Endometrial microvascular endothelial cells (primary cell): ENCODE measurements around the gene TMEM201. TPM values are rescaled to one million over a fixed set of nuclear protein-coding genes. Genes with fewer than 3 reads are reported as not detected.

Source experiments
- in situ Hi-C: cut with HindIII; loops from 2 replicates; pipeline ENCODE4 v1.10.0; 2017; ENCODE audit warnings: low sequenced_read_pairs, low pct_unique_long_range_greater_than_20kb; ENCODE audit errors: inconsistent ontology term
- total RNA-seq: library from RNA; depleted of rRNA; stranded (reverse); fragments of >200 nt; gene quantifications from one replicate; pipeline ENCODE4 v1.2.3, GENCODE V29; 2015; ENCODE audit errors: inconsistent ontology term

The TMEM201 gene
- total RNA-seq, 1 donor from 2014 or later = 19.0 TPM

- in situ Hi-C loops = no loop called here
Measured at GRCh38 chr1:9643351-9644256, 54.9 kb downstream of the TMEM201 start.

GRCh38 chr1:9646037-9646436 lies 57.3 kb downstream of the TMEM201 start:
- in situ Hi-C loops = no loop called here

GRCh38 chr1:9648171-9648570 lies 59.5 kb downstream of the TMEM201 start:
- in situ Hi-C loops = no loop called here

GRCh38 chr1:9649769-9650168 lies 61.1 kb downstream of the TMEM201 start:
- in situ Hi-C loops = no loop called here

GRCh38 chr1:9651220-9651564 lies 62.5 kb downstream of the TMEM201 start:
- in situ Hi-C loops = no loop called here

- in situ Hi-C loops = no loop called here
Measured at GRCh38 chr1:9651565-9652378, 63.1 kb downstream of the TMEM201 start, which contains the start of gene PIK3CD. Gene PIK3CD, plus strand, starts transcription at chr1:9651731. Its CDS starts 58,725 bp downstream, at chr1:9710456.

GRCh38 chr1:9652379-9653209 lies 63.9 kb downstream of the TMEM201 start:
- in situ Hi-C loops = no loop called here

- in situ Hi-C loops = no loop called here
Measured at GRCh38 chr1:9653210-9653490, 64.4 kb downstream of the TMEM201 start.

GRCh38 chr1:9653491-9654050 lies 64.9 kb downstream of the TMEM201 start:
- in situ Hi-C loops = no loop called here

GRCh38 chr1:9654051-9654833 lies 65.5 kb downstream of the TMEM201 start:
- in situ Hi-C loops = no loop called here

- in situ Hi-C loops = no loop called here
Measured at GRCh38 chr1:9654834-9655723, 66.4 kb downstream of the TMEM201 start.

- in situ Hi-C loops = no loop called here
Measured at GRCh38 chr1:9655836-9656235, 67.1 kb downstream of the TMEM201 start.

GRCh38 chr1:9657521-9658032 lies 68.9 kb downstream of the TMEM201 start:
- in situ Hi-C loops = no loop called here

GRCh38 chr1:9658199-9658598 lies 69.5 kb downstream of the TMEM201 start:
- in situ Hi-C loops = no loop called here

GRCh38 chr1:9659328-9659727 lies 70.6 kb downstream of the TMEM201 start:
- in situ Hi-C loops = no loop called here

GRCh38 chr1:9663257-9663656 lies 74.5 kb downstream of the TMEM201 start:
- in situ Hi-C loops = no loop called here
